Panc1 (cell line): ENCODE data around the gene CPNE9. TPM values are rescaled to one million over a fixed set of nuclear protein-coding genes. Genes with fewer than 3 reads are reported as not detected.

Experiments
- ATAC-seq: fragments of 200-7000 bp; cut with Tn5 transposase; 2 replicates; pipeline ENCODE4 v1.9.1; 2020; ENCODE audit warnings: mild to moderate bottlenecking, moderate library complexity
- BruUV-seq: library from RNA; stranded (reverse); fragments of 400-500 nt; replicated peaks from 2 replicates; lab custom pipeline; 2021; lab: Mats Ljungman, UMichigan
- CTCF ChIA-PET: fragments of 300-600 bp; sonication (Branson Sonifier 250); formaldehyde crosslinking; loops from one replicate; lab custom pipeline; 2022; ENCODE audit warnings: antibody characterized with exemption; lab: Charles Lee
- POLR2A ChIA-PET: fragments of 300-600 bp; sonication (Branson Sonifier 250); formaldehyde crosslinking; loops from one replicate; lab custom pipeline; 2022; ENCODE audit warnings: antibody characterized with exemption; lab: Charles Lee
- DNase-seq: peaks from one replicate; pipeline ENCODE4 v3.0.0-alpha.2; 2010; ENCODE audit warnings: low read depth, low spot score
- H3K27ac ChIP-seq: 2 replicates; pipeline ENCODE4 v1.5.1; 2011; ENCODE audit warnings: mild to moderate bottlenecking, low read length, inconsistent platforms
- H3K27me3 ChIP-seq: fragments of 200-500 bp; sonication (Bioruptor generic); 2 replicates; pipeline ENCODE4 v1.6.0; 2014; ENCODE audit warnings: low read length, inconsistent platforms; ENCODE audit not compliant: control insufficient read depth, insufficient read depth
- H3K36me3 ChIP-seq: fragments of 200-500 bp; sonication (Bioruptor generic); 2 replicates; pipeline ENCODE4 v1.5.1; 2014; ENCODE audit warnings: inconsistent platforms, mild to moderate bottlenecking, low read length, moderate library complexity; ENCODE audit not compliant: control insufficient read depth, insufficient read depth
- H3K4me1 ChIP-seq: 2 replicates; pipeline ENCODE4 v1.5.1; 2011; ENCODE audit warnings: inconsistent platforms, mild to moderate bottlenecking, low read length, moderate library complexity; ENCODE audit not compliant: control insufficient read depth, insufficient read depth
- H3K4me3 ChIP-seq, 2 experiments: 2 replicates each; pipeline ENCODE4 v1.5.1; 2011 to 2012; ENCODE audit warnings: low read depth in 2 of 2, low read length in 2 of 2, mild to moderate bottlenecking in 2 of 2, inconsistent platforms in 1 of 2, moderate library complexity in 1 of 2
- H3K9me3 ChIP-seq: fragments of 200-500 bp; sonication (Bioruptor generic); 2 replicates; pipeline ENCODE4 v1.5.1; 2014; ENCODE audit warnings: low read depth, mild to moderate bottlenecking, inconsistent platforms, low read length, moderate library complexity; ENCODE audit not compliant: control insufficient read depth, insufficient read depth
- CTCF ChIP-seq: fragments of 450-650 bp; IDR thresholded peaks from 2 replicates; pipeline ENCODE4 v1.5.1; 2017; ENCODE audit warnings: mild to moderate bottlenecking
- POLR2AphosphoS5 ChIP-seq: IDR thresholded peaks from 2 replicates; pipeline ENCODE4 v1.6.1; 2012; ENCODE audit warnings: mild to moderate bottlenecking, low read depth, low read length, moderate library complexity
- REST ChIP-seq, 2 experiments: IDR thresholded peaks; 2 replicates each; pipeline ENCODE4 v1.6.1; 2011 to 2012; ENCODE audit warnings: low read depth in 2 of 2, control low read depth in 1 of 2, low read length in 1 of 2, mild to moderate bottlenecking in 1 of 2, moderate library complexity in 1 of 2; ENCODE audit not compliant: insufficient read depth in 1 of 2
- SIN3A ChIP-seq: IDR thresholded peaks from 2 replicates; pipeline ENCODE4 v1.6.1; 2012; ENCODE audit warnings: low read depth, mild to moderate bottlenecking, low read length, moderate library complexity, borderline replicate concordance; ENCODE audit not compliant: insufficient read depth
- TCF7L2 ChIP-seq: IDR thresholded peaks from 2 replicates; pipeline ENCODE4 v1.6.1; 2011; ENCODE audit warnings: mild to moderate bottlenecking, low read depth, low read length, inconsistent platforms
- in situ Hi-C: cut with HindIII; loops from 2 replicates; pipeline ENCODE4 v1.10.0; 2016; ENCODE audit warnings: low sequenced_read_pairs, low pct_unique_long_range_greater_than_20kb
- intact Hi-C: fragments of 100-400 bp; cut with micrococcal nuclease; formaldehyde crosslinking; loops from one replicate; pipeline ENCODE4 v1.10.0; 2022; ENCODE audit not compliant: unreplicated experiment
- total RNA-seq: library from RNA; stranded (reverse); gene quantifications from one replicate; pipeline ENCODE4 v1.2.1, GENCODE V29; 2021; ENCODE audit not compliant: unreplicated experiment

The CPNE9 gene
- total RNA-seq, 1 experiment from 2014 or later, result 0.13 TPM

GRCh38 chr3:9742560-9742959 lies 38.9 kb downstream of the CPNE9 start:
- Histone ChIP-seq H3K27ac (no peak overlapping the region), H3K9me3 (no peaks in the 10 kb centered on the region), H3K27me3 (no peaks in the 10 kb centered on the region), H3K4me1 (no peaks in the 10 kb centered on the region), H3K4me3 (no peak overlapping the region), H3K36me3 (peaks cover 5% of the 10 kb centered on the region)
- ChIA-PET POLR2A (no interaction called here), CTCF (no interaction called here)
- in situ Hi-C loops, result no loop called here
- no peak for TF ChIP-seq SIN3A
- TF ChIP-seq TCF7L2, result no peak
- TF ChIP-seq REST (IDR thresholded peaks at IDR 0.05; ENCODE audit: insufficient read depth in 1 of 2, low read depth in 2 of 2, low read length in 1 of 2), result no peak
- no peak for TF ChIP-seq CTCF
- TF ChIP-seq POLR2AphosphoS5, result no peak
- no TSS peak for BruUV-seq
- no peak for DNase-seq
- no peak for ATAC-seq
- intact Hi-C loops, result no loop called here

GRCh38 chr3:9743548-9743947 lies 39.9 kb downstream of the CPNE9 start:
- no peak overlapping the region for H3K27ac ChIP-seq
- peaks cover 5% of the 10 kb centered on the region for H3K36me3 ChIP-seq
- H3K4me1 ChIP-seq, result no peaks in the 10 kb centered on the region
- ATAC-seq, result no peak
- CTCF ChIA-PET, result no interaction called here
- no peaks in the 10 kb centered on the region for H3K27me3 ChIP-seq
- intact Hi-C loops, result no loop called here
- BruUV-seq, result no TSS peak
- no peak for DNase-seq
- no peaks in the 10 kb centered on the region for H3K9me3 ChIP-seq
- H3K4me3 ChIP-seq, result no peak overlapping the region
- TF ChIP-seq TCF7L2, result no peak
- no peak for TF ChIP-seq REST (IDR thresholded peaks at IDR 0.05; ENCODE audit: insufficient read depth in 1 of 2, low read depth in 2 of 2, low read length in 1 of 2)
- POLR2A ChIA-PET, result no interaction called here
- in situ Hi-C loops, result no loop called here
